ENCODE data around the gene TRIM39. TPM values are rescaled to one million over a fixed set of nuclear protein-coding genes. Genes with fewer than 3 reads are reported as not detected.
"Not testable (repeated sequence)": the region's sequence is repeated elsewhere in the genome, so short reads cannot be mapped to it uniquely, and the experiment has no call there.

Gene TRIM39
- total RNA-seq (ENCODE audit: insufficient read depth, low replicate concordance), result 5.5 TPM

- DNase-seq (ENCODE audit: low spot score), result peak; percentile 91
Measured at GRCh38 chr6:30326526-30327231, at the start of gene TRIM39. TRIM39 (plus strand) TSS chr6:30326927; CDS start chr6:30329318, 2,391 bp downstream.

DNA sequence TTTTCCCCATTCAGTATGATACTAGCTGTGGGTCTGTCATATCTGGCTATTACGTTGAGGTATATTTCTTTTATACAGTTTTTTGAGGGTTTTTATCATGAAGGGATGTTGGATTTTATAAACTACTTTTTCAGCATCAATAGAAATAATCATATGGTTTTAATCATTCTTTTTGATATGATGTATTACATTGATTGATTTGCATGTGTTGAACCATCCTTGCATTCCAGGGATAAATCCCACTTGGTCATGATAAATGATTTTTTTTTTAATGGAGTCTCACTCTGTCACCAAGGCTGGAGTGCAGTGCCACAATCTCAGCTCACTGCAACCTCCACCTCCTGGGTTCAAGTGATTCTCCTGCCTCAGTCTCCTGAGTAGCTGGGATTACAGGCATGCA, 45.7 kb upstream of the TRIM39 start:
- DNase-seq (ENCODE audit: low spot score), result not testable (repeated sequence)

DNA sequence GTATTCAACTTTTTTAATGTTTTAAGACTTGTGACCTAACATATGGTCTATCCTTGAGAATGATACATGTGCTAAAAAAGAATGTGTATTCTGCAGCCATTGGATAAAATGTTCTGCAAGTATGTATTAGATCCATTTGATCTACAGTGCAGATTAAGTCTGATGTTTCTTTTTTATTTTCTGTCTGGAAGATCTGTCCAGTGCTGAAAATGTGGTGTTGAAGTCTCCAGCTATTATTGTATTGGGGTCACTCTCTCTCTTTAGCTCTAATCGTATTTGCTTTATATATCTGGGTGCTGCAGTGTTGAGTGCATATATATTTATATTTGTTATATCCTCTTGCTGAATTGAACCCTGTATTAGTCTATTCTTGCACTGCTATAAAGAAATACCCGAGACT, 44.2 kb upstream of the TRIM39 start:
- DNase-seq (ENCODE audit: low spot score), result no peak

GRCh38 chr6:30283761-30284160, 43.0 kb upstream of the TRIM39 start:
- DNase-seq (ENCODE audit: low spot score), result no peak

GRCh38 chr6:30287139-30287538, 39.6 kb upstream of the TRIM39 start:
- no peak for DNase-seq (ENCODE audit: low spot score)

DNA sequence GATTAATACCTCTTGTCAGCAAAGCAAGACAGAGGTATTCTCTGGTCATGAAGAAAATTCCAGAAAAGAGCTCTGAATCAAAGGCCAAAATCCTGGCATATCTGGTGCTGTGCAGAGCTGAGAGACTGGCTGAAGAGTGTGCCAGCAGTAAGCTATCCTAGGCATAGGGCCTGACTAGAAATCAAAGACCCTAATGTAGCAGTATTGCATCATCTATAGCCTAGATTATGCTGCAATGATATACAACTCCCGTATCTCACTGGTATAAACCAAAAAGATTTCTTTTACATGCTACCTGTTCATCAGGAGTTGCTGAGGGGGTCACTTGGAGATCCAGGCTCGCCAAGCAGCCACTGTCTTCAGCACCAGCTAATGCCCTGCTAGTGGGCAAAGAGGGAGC, 30.9 kb upstream of the TRIM39 start:
- DNase-seq (ENCODE audit: low spot score), result no peak

DNA sequence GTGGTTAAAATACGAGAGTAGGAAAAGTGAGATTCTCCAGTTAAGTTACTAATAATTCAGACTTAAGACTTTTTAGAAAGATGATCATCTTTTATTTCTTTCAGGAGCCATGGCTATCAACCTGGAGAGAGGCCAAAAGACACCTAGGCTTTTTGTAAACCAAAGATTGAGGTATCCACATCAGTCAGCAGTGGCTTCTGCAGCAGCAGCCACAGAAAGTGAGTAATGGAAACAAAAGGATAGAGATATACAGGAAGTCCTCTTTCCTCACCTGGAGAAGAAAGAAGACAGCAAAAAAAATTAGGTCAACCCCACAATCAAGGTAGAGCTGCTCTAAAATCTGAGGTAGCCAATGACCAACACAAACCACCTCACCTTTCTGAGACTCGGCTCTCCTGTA, 22.7 kb upstream of the TRIM39 start:
- DNase-seq (ENCODE audit: low spot score), result no peak

GRCh38 chr6:30311101-30311500, 15.6 kb upstream of the TRIM39 start:
- no peak for DNase-seq (ENCODE audit: low spot score)

DNA sequence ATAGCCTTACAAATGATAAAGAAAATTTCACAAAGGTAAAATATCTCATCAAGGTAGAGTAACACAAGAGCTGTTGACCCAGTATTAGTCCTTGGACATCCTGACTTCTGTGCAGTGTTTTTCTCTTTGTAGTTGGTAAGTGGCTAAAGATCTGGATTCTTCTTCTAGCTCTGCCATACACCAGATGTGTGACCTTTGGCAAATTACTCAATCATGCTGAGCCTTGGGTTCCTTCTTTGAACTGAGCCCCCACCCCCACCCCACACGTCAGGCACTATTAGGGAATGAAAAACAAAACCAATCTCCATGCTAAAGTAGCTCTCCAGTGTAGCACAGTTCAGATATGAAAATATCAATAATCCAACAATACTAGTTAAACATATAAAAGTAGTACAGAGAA, 15.1 kb upstream of the TRIM39 start:
- no peak for DNase-seq (ENCODE audit: low spot score)

GRCh38 chr6:30312266-30312665, 14.5 kb upstream of the TRIM39 start:
- no peak for DNase-seq (ENCODE audit: low spot score)

DNA sequence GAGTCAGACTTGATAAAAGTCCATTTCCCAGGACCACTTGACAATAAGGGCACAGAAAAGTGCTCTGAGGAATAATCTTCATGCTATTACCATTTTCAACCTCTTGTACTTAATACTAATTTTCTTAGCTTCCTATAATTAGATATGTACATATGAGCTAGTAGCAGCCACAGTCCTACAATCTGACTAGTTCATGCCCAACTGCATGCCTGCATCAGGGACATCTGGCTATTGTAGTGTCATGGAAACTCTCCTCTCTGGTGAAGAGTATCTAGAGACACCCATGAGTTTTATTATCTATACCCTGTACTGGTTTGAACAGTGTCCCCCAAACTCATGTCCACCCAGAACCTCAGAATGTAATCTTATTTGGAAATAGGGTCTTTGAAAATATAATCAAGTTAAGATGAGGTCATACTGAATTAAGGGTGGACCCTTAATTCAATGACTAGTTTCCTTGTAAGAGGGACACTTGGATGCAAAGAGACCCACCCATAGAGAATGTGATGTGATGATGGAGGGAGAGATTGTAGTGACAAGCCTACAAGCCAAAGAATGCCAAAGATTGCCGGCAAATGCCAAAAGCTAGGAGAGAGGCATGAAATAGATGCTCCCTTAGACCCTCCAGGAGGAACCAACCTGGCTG, 13.9 kb upstream of the TRIM39 start:
- no peak for DNase-seq (ENCODE audit: low spot score)

GRCh38 chr6:30315156-30315555, 11.6 kb upstream of the TRIM39 start:
- DNase-seq (ENCODE audit: low spot score), result no peak

DNA sequence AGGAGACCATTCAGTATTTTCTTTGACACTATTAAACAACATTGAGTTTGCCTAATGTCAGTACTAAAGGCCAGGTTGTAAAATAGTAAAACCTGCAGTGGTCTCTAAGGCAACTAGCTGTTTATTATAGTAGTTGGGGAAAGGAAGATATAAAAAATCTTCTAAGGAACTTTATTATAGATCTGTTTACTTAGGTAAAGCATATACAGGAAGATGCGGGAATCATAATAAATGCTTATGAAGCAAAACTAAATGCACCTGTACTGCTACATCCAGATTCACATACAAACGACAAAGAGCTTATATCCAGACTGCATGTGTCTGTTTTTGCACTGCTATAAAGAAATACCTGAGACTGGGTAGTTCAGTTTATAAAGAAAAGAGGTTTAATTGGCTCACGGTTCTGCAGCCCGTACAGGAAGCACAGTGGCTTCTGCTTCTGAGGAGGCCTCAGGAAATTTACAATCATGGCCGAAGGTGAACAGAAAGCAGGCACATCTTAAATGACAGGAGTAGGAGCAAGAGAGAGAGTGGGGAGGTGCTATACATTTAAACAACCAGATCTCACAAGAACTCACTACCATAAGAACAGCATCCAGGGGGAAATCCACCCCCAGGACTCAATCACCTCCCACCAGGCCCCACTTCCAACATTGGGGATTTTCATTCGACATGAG, 8.7 kb upstream of the TRIM39 start:
- no peak for DNase-seq (ENCODE audit: low spot score)

DNA sequence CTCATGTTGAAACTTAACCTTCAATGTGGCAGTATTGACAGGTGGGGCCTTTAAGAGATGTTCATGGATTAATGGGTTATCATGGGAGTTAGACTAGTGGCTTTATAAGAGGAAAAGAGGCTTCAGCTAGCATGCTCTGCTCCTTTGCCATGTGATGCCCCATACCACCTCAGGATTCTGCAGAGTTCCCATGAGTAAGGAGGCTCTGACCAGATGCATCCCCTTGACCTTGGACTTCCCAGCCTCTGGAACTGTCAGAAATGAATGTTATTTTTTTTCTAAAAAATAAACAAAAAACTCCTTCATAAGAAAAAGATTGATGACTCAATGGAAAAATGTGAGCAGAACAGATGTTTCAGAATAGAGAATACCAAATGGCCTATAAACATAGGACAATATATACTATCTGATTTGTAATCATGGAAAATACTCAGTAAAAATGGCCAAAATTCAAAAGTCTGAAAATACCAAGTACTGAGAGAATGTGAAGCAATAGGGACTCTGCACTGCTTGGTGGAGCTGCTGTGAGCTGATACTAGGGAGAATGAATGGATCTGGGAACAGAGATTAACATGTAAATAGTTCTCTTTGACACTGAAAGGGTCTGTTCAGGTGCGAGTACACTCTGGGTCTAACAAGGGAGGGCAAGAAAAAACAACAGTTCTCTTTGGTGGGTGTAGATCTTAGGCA, 7.4 kb upstream of the TRIM39 start:
- no peak for DNase-seq (ENCODE audit: low spot score)

DNA sequence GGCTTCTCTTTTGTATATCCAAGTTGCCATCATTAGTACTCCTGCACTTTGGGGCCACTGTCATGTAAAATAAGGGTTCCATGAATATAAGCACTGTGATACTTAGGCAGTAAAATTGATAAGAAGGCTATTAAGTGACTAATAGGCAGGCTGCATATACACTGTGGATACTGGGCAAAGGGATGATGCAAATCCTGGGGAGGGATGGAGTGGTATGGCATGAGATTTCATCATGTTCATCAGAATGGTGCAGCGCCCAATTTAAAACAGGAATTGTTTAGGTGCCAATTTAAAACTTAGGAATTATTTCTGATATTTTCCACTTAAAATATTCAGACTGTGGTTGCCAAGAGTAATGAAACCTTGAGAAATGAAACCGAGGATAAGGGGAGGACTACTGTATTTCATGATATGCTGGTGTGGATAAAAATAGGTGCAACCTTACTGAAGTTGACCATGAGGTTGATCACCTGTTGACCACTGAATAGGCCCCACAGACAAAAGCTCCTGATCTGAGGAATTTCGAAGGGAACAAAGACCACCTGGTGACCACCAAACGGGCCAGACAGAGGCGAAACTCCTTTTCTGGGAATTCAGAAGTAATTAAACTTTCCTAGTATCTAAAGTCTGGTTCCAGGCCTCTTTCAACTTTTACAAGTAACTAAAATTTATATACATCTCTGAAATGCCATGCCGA, 4.9 kb upstream of the TRIM39 start:
- DNase-seq (ENCODE audit: low spot score), result no peak

DNA sequence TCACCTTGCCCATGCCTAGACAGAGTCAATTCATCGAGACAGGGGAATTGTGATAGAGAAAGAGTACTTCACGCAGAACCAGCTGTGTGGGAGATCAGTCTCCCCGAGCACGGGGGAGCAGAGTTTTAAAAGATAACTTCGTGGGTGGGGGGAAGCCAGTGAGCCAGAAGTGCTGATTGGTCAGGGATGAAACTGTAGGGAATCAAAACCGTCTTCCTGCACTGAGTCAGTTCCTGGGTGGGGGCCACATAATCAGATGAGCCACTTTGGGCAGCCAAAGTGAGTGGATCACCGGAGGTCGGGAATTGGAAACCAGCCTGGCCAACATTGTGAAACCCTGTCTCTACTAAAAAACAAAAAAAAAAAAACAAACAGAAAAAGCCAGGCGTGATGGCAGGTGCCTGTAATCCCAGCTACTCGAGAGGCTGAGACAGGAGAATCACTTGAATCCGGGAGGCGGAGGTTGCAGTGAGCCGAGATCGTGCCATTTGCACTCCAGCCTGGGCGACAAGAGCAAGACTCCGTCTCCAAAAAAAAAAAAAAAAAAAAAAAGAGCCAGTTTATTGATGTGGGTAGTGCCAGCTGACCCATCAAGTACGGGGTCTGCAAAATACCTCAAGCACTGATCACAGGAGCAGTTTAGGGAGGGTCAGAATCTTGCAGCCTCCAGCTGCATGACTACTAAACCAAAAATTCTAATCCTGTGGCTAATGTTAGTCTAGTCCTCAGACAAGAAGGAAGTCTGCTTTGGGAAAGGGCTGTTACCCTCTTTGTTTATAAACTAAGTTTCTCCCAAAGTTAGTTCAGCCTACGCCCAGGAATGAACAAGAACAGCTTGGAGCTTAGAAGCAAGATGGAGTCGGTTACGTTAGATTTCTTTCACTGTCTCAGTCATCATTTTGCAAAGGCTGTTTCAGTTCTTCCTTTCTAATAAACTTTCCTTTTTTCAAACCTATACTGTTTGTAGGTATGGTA, 3.9 kb upstream of the TRIM39 start:
- no peak for DNase-seq (ENCODE audit: low spot score)

DNA sequence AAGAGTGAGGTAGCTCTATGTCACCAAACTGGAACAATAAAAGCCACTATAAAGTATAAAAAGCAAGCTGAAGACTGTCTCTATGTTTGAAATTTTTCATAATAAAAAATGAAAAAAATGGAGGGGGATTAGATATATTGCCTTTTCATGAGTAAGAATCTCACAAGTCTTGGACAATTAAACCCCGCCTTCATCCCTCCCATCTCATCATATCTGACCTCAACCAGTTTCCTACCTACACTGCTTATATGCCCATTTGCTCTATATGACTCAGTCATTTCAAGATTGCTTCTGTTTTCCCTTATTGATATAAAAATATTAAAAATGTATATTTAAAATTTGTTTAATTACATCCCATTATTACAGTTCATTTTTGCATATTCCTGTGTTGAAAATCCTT, 2.9 kb upstream of the TRIM39 start:
- DNase-seq (ENCODE audit: low spot score), result no peak

- DNase-seq (ENCODE audit: low spot score), result no peak
Measured at GRCh38 chr6:30325150-30325872, 1.4 kb upstream of the TRIM39 start.

GRCh38 chr6:30325873-30326525, 728 bp upstream of the TRIM39 start:
- DNase-seq (ENCODE audit: low spot score), result peak; percentile 87

Measured in umbilical cord (tissue), 2 donors.